Renal cortical epithelial cell (primary cell): ENCODE data around the gene ATP6V0D1. TPM values are rescaled to one million over a fixed set of nuclear protein-coding genes. Genes with fewer than 3 reads are reported as not detected.
A peak's percentile ranks its signal among the peaks of the same experiment; 100 is the strongest.

Experiments used
- DNase-seq: peaks from one replicate; pipeline ENCODE4 v3.0.0-alpha.2; 2011; ENCODE audit warnings: low read depth
- total RNA-seq: library from RNA; depleted of rRNA; stranded (reverse); fragments of >200 nt; gene quantifications from 2 replicates; pipeline ENCODE4 v1.2.3, GENCODE V29; 2014

ATP6V0D1 gene
- total RNA-seq, 1 donor from 2014 or later, result 183 TPM

- DNase-seq, result no peak
Measured at GRCh38 chr16:67445441-67445912, 35.5 kb downstream of the ATP6V0D1 start.

- DNase-seq, result no peak
Measured at GRCh38 chr16:67445126-67445426, 35.9 kb downstream of the ATP6V0D1 start.

- DNase-seq, result peak; percentile 70
Measured at GRCh38 chr16:67444259-67445125, 36.5 kb downstream of the ATP6V0D1 start.

GRCh38 chr16:67443265-67443664 lies 37.7 kb downstream of the ATP6V0D1 start:
- no peak for DNase-seq

- no peak for DNase-seq
Measured at GRCh38 chr16:67442581-67443255, 38.2 kb downstream of the ATP6V0D1 start.

GRCh38 chr16:67441907-67442306 lies 39.0 kb downstream of the ATP6V0D1 start:
- DNase-seq, result no peak

- peak; percentile 79 for DNase-seq
Measured at GRCh38 chr16:67441271-67441753, 39.6 kb downstream of the ATP6V0D1 start.

- no peak for DNase-seq
Measured at GRCh38 chr16:67438824-67439393, 42.0 kb downstream of the ATP6V0D1 start.

- DNase-seq, result no peak
Measured at GRCh38 chr16:67438098-67438791, 42.7 kb downstream of the ATP6V0D1 start.

- no peak for DNase-seq
Measured at GRCh38 chr16:67437513-67437912, 43.4 kb downstream of the ATP6V0D1 start.

- no peak for DNase-seq
Measured at GRCh38 chr16:67436640-67437193, 44.2 kb downstream of the ATP6V0D1 start.

- no peak for DNase-seq
Measured at GRCh38 chr16:67435758-67436164, 45.2 kb downstream of the ATP6V0D1 start.

- no peak for DNase-seq
Measured at GRCh38 chr16:67433131-67433719, 47.7 kb downstream of the ATP6V0D1 start.

GRCh38 chr16:67432506-67432890 lies 48.5 kb downstream of the ATP6V0D1 start:
- DNase-seq, result no peak

- DNase-seq, result no peak
Measured at GRCh38 chr16:67431775-67432505, 49.0 kb downstream of the ATP6V0D1 start.

- DNase-seq, result no peak
Measured at GRCh38 chr16:67430977-67431774, 49.8 kb downstream of the ATP6V0D1 start, which contains the start of gene HSD11B2. Gene HSD11B2, plus strand, starts transcription at chr16:67431121. Its CDS starts 128 bp downstream, at chr16:67431249.

- DNase-seq, result no peak
Measured at GRCh38 chr16:67430504-67430976, 50.4 kb downstream of the ATP6V0D1 start.

GRCh38 chr16:67429799-67430503 lies 51.0 kb downstream of the ATP6V0D1 start:
- DNase-seq, result no peak
